Skeletal muscle tissue (tissue), 4 donors: ENCODE data around the gene YARS1. TPM values are rescaled to one million over a fixed set of nuclear protein-coding genes. Genes with fewer than 3 reads are reported as not detected.
A peak's percentile ranks its signal among the peaks of the same experiment; 100 is the strongest.

Experiments used
- H3K27ac ChIP-seq: one replicate; pipeline ENCODE4 v1.7.0; 2013; ENCODE audit warnings: mild to moderate bottlenecking, low read depth, low read length, inconsistent platforms
- H3K27me3 ChIP-seq, 3 donors: one replicate each; pipeline ENCODE4 v1.7.0; 2013; ENCODE audit warnings: low read length in 3 of 3; ENCODE audit not compliant: control insufficient read depth in 3 of 3, insufficient read depth in 3 of 3
- H3K36me3 ChIP-seq, 3 donors: one replicate each; pipeline ENCODE4 v1.7.0; 2013; ENCODE audit warnings: low read length in 3 of 3; ENCODE audit not compliant: control insufficient read depth in 3 of 3, insufficient read depth in 3 of 3
- H3K4me1 ChIP-seq, 3 donors: one replicate each; pipeline ENCODE4 v1.7.0; 2013; ENCODE audit warnings: low read length in 3 of 3, mild to moderate bottlenecking in 3 of 3; ENCODE audit not compliant: control insufficient read depth in 3 of 3, insufficient read depth in 3 of 3
- H3K4me3 ChIP-seq, 3 donors: one replicate each; pipeline ENCODE4 v1.7.0; 2013; ENCODE audit warnings: low read length in 3 of 3
- H3K9ac ChIP-seq, 3 donors: one replicate each; pipeline ENCODE4 v1.7.0; 2013; ENCODE audit warnings: low read length in 3 of 3, mild to moderate bottlenecking in 3 of 3, moderate library complexity in 2 of 3, low read depth in 1 of 3
- H3K9me3 ChIP-seq, 3 donors: one replicate each; pipeline ENCODE4 v1.7.0; 2013; ENCODE audit warnings: low read length in 3 of 3; ENCODE audit not compliant: control insufficient read depth in 3 of 3
- total RNA-seq: library from RNA; depleted of rRNA; stranded (reverse); fragments of >200 nt; gene quantifications from one replicate; pipeline ENCODE4 v1.2.3, GENCODE V29; 2014
- donor health status: Osteomylitis.

Gene YARS1
- total RNA-seq, 1 donor from 2014 or later: 33.9 TPM

DNA sequence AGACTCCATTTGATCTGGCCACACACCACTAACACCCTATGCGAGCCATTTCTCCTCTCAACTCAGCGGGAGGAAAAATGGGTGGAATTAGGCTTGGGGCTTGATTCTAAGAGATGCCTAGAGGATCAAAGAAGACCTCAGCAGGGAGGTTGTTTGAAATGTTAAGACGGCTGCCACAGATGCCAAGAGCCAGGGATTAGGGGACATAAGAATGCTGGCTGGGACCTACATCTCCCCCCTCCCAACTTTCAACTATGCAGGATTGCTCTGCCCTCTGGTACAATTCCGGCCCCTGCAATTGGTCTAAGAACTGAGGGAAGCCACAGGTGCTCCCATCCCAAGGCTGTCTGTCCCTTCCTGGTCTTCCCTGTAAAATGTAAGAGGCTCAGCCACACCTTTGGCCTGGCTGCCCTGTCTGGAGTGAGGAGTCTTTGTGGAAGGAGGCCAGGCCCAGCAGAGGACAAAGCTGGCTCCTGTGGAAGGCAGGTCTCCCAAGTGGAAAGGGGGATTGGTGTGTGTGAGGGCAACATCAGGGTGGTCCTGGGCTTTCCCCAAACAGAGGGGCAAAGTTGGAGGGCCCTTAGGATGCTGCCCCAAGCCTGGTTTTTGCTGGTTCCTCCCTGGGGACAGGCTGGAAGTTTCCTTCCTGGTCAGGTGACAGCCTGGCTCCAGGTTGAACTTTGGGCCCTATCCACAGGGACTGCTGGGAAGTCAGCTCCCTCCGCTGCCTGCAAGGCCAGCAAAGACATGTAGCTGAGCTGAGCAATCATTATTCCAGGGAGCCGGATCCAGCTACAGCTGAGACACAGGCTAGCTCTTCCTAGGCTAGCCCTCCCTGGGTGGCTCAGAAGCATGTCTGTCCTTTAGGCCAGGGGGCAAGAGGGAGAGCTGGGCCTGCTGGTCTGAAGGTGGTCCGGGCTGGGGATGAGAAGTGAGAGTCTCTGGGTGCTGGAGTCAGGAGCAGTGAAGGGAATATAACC is 80.1 kb downstream of the YARS1 start:
- Histone ChIP-seq H3K9me3 (no peaks in the 10 kb centered on the region), H3K9ac (peak overlapping the region in 1 of 3 donors; percentile 8), H3K27me3 (no peaks in the 10 kb centered on the region), H3K36me3 (no peaks in the 10 kb centered on the region), H3K4me3 (no peak overlapping the region), H3K4me1 (peaks cover 5 to 10% (median 8%) of the 10 kb centered on the region in 3 donors), H3K27ac (no peak overlapping the region)

DNA sequence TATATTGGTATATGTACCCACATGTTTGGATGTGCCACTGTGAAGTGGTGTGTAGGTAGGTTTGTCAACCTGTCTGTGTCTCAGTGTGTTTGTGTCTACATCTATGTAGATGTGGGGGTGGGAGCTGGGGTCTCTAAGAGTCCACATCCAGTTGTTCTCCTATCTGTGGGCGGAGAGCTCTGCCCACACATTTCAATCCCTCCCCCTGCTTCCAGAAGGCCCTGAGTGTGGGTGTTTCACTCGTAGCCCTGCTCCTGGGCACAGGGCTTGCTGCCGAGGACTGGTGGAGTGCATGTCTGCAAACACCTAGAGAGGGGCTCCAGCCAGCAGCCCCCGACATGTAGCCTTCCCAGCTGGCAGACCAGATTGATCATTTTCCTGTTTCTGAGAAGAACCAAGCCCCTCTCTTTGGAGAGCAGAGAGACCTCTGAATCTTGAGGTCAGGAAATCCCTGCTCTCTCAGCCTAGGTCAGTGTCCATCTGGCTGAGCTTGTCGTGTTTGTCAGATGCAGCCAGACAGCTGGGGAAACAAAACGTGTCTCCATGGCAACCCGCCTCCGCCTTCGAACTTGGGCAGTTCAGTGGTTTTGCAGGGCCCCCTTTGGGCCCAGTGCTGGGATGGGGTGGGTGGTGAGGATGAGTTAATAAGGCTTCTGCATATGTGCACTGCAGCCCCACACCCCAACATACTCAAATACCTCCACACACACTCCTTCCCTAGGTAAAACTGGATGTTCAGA is 83.4 kb downstream of the YARS1 start:
- no peaks in the 10 kb centered on the region for H3K9me3 ChIP-seq
- no peak overlapping the region for H3K4me3 ChIP-seq
- H3K4me1 ChIP-seq: no peaks in the 10 kb centered on the region
- no peaks in the 10 kb centered on the region for H3K27me3 ChIP-seq
- H3K27ac ChIP-seq: no peak overlapping the region
- H3K9ac ChIP-seq: no peak overlapping the region
- H3K36me3 ChIP-seq: no peaks in the 10 kb centered on the region

DNA sequence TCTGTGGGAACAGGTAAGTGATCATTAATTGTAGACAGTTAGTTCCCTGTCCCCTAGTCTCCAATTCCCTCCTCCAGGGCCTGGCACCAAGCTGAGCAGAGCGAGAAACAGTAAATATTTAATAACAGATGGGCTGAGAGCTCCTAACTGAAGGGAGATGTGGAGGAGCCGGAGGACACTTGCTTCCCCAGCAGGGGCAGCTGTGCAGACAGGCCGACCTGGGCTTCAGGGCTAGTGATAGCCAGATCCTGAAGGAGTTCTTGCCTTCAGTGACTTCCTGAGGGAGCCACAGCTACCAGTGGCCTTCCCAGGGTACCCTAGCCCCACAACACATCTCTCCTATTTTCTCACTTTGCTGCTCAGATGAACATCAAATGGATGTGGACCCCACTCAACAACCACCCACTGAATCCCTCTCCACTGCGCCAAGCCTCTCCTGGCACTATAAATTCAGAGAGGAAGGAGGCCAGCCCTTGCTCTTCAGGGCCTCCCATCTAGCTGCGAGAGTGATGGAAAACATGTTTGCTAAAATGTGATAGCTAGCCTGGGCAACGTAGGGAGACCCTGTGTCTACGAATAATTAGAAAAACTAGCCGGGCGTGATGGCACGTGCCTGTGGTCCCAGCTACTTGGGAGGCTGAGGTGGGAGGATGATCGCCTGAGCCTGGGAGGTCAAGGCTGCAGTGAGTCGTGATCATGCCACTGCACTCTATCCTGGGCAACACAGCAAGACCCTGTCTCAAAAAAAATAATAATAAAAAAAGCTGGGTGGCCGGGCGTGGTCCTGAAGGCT is 87.7 kb downstream of the YARS1 start:
- H3K27me3 ChIP-seq: no peaks in the 10 kb centered on the region
- no peaks in the 10 kb centered on the region for H3K9me3 ChIP-seq
- no peaks in the 10 kb centered on the region for H3K36me3 ChIP-seq
- H3K4me1 ChIP-seq: peaks cover 9 to 13% (median 10%) of the 10 kb centered on the region in 3 donors
- H3K9ac ChIP-seq: no peak overlapping the region
- no peak overlapping the region for H3K27ac ChIP-seq
- H3K4me3 ChIP-seq: no peak overlapping the region

DNA sequence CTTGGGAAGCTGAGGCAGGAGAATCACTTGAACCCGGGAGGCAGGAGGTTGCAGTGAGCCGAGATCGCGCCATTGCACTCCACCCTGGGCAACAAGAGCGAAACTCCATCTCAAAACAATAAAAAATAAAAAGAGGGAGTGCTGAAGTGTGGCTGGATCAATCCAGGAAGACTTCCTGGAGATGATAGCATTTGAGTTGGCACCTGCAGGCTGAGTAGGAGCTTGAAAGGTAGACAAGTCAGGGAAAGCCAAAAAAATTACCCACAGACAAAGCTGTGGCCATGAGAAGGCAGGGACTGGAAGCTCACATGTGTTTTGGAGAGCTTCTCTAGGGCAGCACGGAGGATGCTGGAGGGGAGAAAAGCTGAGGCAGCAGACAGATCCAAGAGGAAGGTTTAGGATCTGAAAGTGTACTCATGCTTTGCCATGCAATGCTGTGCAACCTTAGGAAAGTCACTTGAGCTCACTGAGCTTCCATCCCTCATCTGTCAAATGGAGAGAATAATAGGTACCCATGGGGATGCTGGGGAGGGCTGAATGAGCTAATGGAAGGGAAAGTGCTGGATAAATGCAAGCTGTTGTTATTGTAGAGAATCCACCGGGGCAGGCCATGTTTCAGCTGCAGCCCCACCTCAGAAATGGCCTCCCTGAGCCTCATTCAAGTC is 88.6 kb downstream of the YARS1 start:
- H3K4me1 ChIP-seq: peaks cover 9 to 13% (median 10%) of the 10 kb centered on the region in 3 donors
- H3K9ac ChIP-seq: no peak overlapping the region

DNA sequence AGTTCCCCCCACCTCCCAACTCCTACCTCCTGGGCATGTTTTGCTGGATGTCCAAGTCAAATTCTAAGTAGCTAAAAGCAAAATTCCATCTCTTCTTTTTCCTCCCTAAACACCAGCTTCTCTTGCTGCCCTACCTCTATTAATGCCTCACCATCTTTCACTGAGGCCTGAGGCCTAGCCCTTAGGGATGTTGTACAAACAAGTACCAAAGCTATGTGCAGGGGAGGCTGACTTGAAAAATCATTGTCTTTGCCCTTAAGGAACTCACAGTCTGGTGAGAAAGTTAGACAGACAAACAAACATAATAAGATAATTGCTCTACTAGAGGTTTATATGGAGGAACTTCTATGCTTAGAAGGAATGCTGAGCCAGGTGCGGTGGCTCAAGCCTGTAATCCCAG is 89.3 kb downstream of the YARS1 start:
- no peaks in the 10 kb centered on the region for H3K27me3 ChIP-seq
- peaks cover 9 to 13% (median 10%) of the 10 kb centered on the region in 3 donors for H3K4me1 ChIP-seq
- no peak overlapping the region for H3K9ac ChIP-seq
- H3K9me3 ChIP-seq: no peaks in the 10 kb centered on the region
- no peaks in the 10 kb centered on the region for H3K36me3 ChIP-seq
- H3K27ac ChIP-seq: no peak overlapping the region
- no peak overlapping the region for H3K4me3 ChIP-seq

More for the DNA sequence above, 88.6 kb downstream of the YARS1 start:
- H3K27ac ChIP-seq: no peak overlapping the region
- H3K9me3 ChIP-seq: no peaks in the 10 kb centered on the region
- H3K36me3 ChIP-seq: no peaks in the 10 kb centered on the region
- no peak overlapping the region for H3K4me3 ChIP-seq
- no peaks in the 10 kb centered on the region for H3K27me3 ChIP-seq

DNA sequence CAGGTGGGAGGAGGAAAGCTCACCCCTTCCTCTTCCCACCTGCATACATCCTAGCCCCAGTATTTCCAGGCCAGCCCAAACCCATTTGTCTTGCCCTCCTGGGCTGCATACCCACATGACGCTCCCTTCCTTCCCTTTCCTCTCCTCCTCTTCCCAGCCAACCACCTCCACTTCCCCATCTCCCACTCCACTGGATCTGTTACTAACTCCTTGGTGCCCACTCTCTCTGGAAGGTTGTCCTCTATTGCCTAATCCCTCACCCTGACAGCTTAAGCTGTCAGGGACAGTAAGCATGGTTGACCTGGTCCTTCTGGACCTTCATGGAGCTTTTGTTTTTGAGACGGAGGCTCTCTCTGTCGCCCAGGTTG is 91.6 kb downstream of the YARS1 start:
- Histone ChIP-seq H3K36me3 (no peaks in the 10 kb centered on the region), H3K4me3 (no peak overlapping the region), H3K4me1 (peaks cover 9 to 13% (median 10%) of the 10 kb centered on the region in 3 donors), H3K9me3 (no peaks in the 10 kb centered on the region), H3K27me3 (no peaks in the 10 kb centered on the region), H3K27ac (no peak overlapping the region), H3K9ac (no peak overlapping the region)

Other genes starting within 250 kb of the YARS1 start
- gene ZBTB8OS, start 166.8 kb downstream of the YARS1 start, total RNA-seq: 15.7 TPM
- 104 TPM for gene RBBP4, start 166.2 kb downstream of the YARS1 start, total RNA-seq
- 38.6 TPM for gene SYNC, start 114.6 kb downstream of the YARS1 start, total RNA-seq
- gene S100PBP, start 295 bp upstream of the YARS1 start, total RNA-seq: 22.4 TPM
- gene FNDC5, start 53.6 kb upstream of the YARS1 start, total RNA-seq: 366 TPM
- gene HPCA, start 69.1 kb upstream of the YARS1 start, total RNA-seq: not detected
- gene TMEM54, start 84.0 kb upstream of the YARS1 start, total RNA-seq: 5.2 TPM
- gene RNF19B, start 147.5 kb upstream of the YARS1 start, total RNA-seq: 5.7 TPM
- 64.2 TPM for gene AK2, start 219.5 kb upstream of the YARS1 start, total RNA-seq